Testis (tissue), 3 donors: ENCODE data around the gene RAPGEF4. TPM values are rescaled to one million over a fixed set of nuclear protein-coding genes. Genes with fewer than 3 reads are reported as not detected.

Source experiments
- DNase-seq: peaks from one replicate; pipeline ENCODE4 v3.0.0-alpha.2; 2019
- H3K27ac ChIP-seq, 2 donors: fragments of 200-600 bp; sonication (generic); one replicate each; pipeline ENCODE4 v1.5.1; 2019
- H3K27me3 ChIP-seq: fragments of 200-600 bp; sonication (generic); one replicate; pipeline ENCODE4 v1.5.1; 2019
- H3K36me3 ChIP-seq: fragments of 200-600 bp; sonication (generic); one replicate; pipeline ENCODE4 v1.5.1; 2017; ENCODE audit warnings: low read depth; ENCODE audit errors: missing control alignments
- H3K4me1 ChIP-seq: fragments of 200-600 bp; sonication (generic); one replicate; pipeline ENCODE4 v1.5.1; 2019
- H3K4me3 ChIP-seq, 2 donors: fragments of 200-600 bp; sonication (generic); one replicate each; pipeline ENCODE4 v1.5.1; 2017 to 2019
- H3K9me3 ChIP-seq: fragments of 200-600 bp; sonication (generic); one replicate; pipeline ENCODE4 v1.5.1; 2017
- CTCF ChIP-seq, 3 experiments: fragments of 450-650 bp in 2 of 3; fragments of 200-600 bp in 1 of 3; sonication (generic) in 1 of 3; IDR thresholded peaks; one replicate each; pipeline ENCODE4 v1.5.1; 2016 to 2019; ENCODE audit warnings: antibody characterized with exemption in 3 of 3, mild to moderate bottlenecking in 2 of 3, moderate library complexity in 1 of 3
- POLR2A ChIP-seq: fragments of 450-650 bp; IDR thresholded peaks from one replicate; pipeline ENCODE4 v1.6.1; 2017; ENCODE audit warnings: antibody characterized with exemption, mild to moderate bottlenecking, moderate library complexity
- WGBS, 2 donors: methylation state at CpG; one replicate each; pipeline ENCODE4 v1.1.5; 2018; 5-methylcytosine and 5-hydroxymethylcytosine counted together
- intact Hi-C: fragments of 100-400 bp; cut with DNase I; formaldehyde crosslinking; loops from one replicate; pipeline ENCODE4 v1.15.1; 2023; ENCODE audit warnings: low total_unique reads
- polyA plus RNA-seq: library from polyadenylated mRNA; stranded (reverse); fragments of 350-450 nt; fragmentation: Illumina TruSeq; extraction: RNeasy Lipid Tissue Mini Kit (QIAGEN cat#74804); gene quantifications from one replicate; pipeline ENCODE4 v1.2.3, GENCODE V29; 2014; ENCODE audit warnings: low read depth, low replicate concordance; ENCODE audit not compliant: insufficient read depth
- total RNA-seq, 2 donors: library from RNA; depleted of rRNA; stranded (reverse); fragments of >200 nt; gene quantifications; one replicate each; pipeline ENCODE4 v1.2.3, GENCODE V29; 2016

Gene RAPGEF4
- total and polyA plus RNA-seq, 3 donors from 2014 or later = 14.3 to 42.6 (median 22.5) TPM

GRCh38 chr2:172905937-172906811 lies 170.5 kb downstream of the RAPGEF4 start:
- no peaks in the 10 kb centered on the region for H3K36me3 ChIP-seq
- no peaks in the 10 kb centered on the region for H3K27me3 ChIP-seq
- no peaks in the 10 kb centered on the region for H3K9me3 ChIP-seq
- intact Hi-C loops = no loop called here
- no peaks in the 10 kb centered on the region for H3K4me1 ChIP-seq
- H3K27ac ChIP-seq = no peak overlapping the region
- 82 to 85% methylated on average over 3 of the region's 3 CpGs for WGBS, 2 donors
- DNase-seq = no peak
- TF ChIP-seq POLR2A (no peak), CTCF (IDR thresholded peaks at IDR 0.05) (no peak)
- H3K4me3 ChIP-seq = no peak overlapping the region

- H3K4me3 ChIP-seq = no peak overlapping the region
- DNase-seq = no peak
- TF ChIP-seq CTCF (IDR thresholded peaks at IDR 0.05) (no peak), POLR2A (no peak)
- intact Hi-C loops = no loop called here
- no peaks in the 10 kb centered on the region for H3K4me1 ChIP-seq
- H3K36me3 ChIP-seq = no peaks in the 10 kb centered on the region
- no peaks in the 10 kb centered on the region for H3K9me3 ChIP-seq
- 92 to 95% methylated on average over 3 of the region's 3 CpGs for WGBS, 2 donors
- H3K27me3 ChIP-seq = no peaks in the 10 kb centered on the region
- H3K27ac ChIP-seq = no peak overlapping the region
These were observed 172.6 kb downstream of the RAPGEF4 start for GRCh38 chr2:172908275-172908674.

- Histone ChIP-seq H3K4me1 (no peaks in the 10 kb centered on the region), H3K36me3 (no peaks in the 10 kb centered on the region), H3K4me3 (no peak overlapping the region), H3K9me3 (no peaks in the 10 kb centered on the region), H3K27ac (no peak overlapping the region), H3K27me3 (no peaks in the 10 kb centered on the region)
- WGBS, 2 donors = 96 to 98% methylated on average over 3 of the region's 3 CpGs
- no peak for TF ChIP-seq POLR2A
- TF ChIP-seq CTCF (IDR thresholded peaks at IDR 0.05) = no peak
- intact Hi-C loops = no loop called here
- DNase-seq = no peak
These were observed 173.8 kb downstream of the RAPGEF4 start for GRCh38 chr2:172909454-172909853.

- Histone ChIP-seq H3K36me3 (no peaks in the 10 kb centered on the region), H3K27me3 (no peaks in the 10 kb centered on the region), H3K4me1 (no peaks in the 10 kb centered on the region), H3K27ac (no peak overlapping the region), H3K4me3 (no peak overlapping the region), H3K9me3 (no peaks in the 10 kb centered on the region)
- TF ChIP-seq POLR2A (no peak), CTCF (IDR thresholded peaks at IDR 0.05) (no peak)
- DNase-seq = no peak
- intact Hi-C loops = no loop called here
- 95 to 97% methylated on average over 1 of the region's 1 CpG for WGBS, 2 donors
These were observed 176.6 kb downstream of the RAPGEF4 start for GRCh38 chr2:172912266-172912665.
